Transverse colon (tissue), 4 donors: Measurements from ENCODE around the gene GRIA4. TPM values are rescaled to one million over a fixed set of nuclear protein-coding genes. Genes with fewer than 3 reads are reported as not detected.

Source experiments
- DNase-seq: peaks from one replicate; pipeline ENCODE4 v3.0.0-alpha.2; 2019
- H3K27ac ChIP-seq, 4 donors: fragments of 200-600 bp; sonication (generic); 2 replicates each; pipeline ENCODE4 v1.5.1; 2016 to 2018; ENCODE audit warnings: inconsistent platforms in 4 of 4
- H3K27me3 ChIP-seq: fragments of 200-600 bp; sonication (generic); 2 replicates; pipeline ENCODE4 v1.5.1; 2017; ENCODE audit warnings: inconsistent platforms
- H3K36me3 ChIP-seq, 4 donors: fragments of 200-600 bp; sonication (generic); 2 replicates each; pipeline ENCODE4 v1.5.1; 2017 to 2019; ENCODE audit warnings: inconsistent platforms in 4 of 4
- H3K4me1 ChIP-seq, 4 donors: fragments of 200-600 bp; sonication (generic); 2 replicates each; pipeline ENCODE4 v1.5.1; 2017 to 2020; ENCODE audit warnings: inconsistent platforms in 4 of 4
- H3K4me3 ChIP-seq, 4 donors: fragments of 200-600 bp; sonication (generic); 1 replicate in 1 of 4; 2 replicates in 3 of 4; pipeline versions ENCODE4 v1.5.1 to v1.6.1; 2017 to 2019; ENCODE audit warnings: inconsistent platforms in 4 of 4
- H3K9me3 ChIP-seq, 2 donors: fragments of 200-600 bp; sonication (generic); 2 replicates each; pipeline ENCODE4 v1.5.1; 2017 to 2019; ENCODE audit warnings: inconsistent platforms in 2 of 2
- CTCF ChIP-seq, 5 experiments: fragments of 200-600 bp in 3 of 5; fragments of 450-650 bp in 2 of 5; sonication (generic) in 3 of 5; IDR thresholded peaks; 1 replicate in 2 of 5; 2 replicates in 3 of 5; pipeline ENCODE4 v1.5.1; 2016 to 2017; ENCODE audit warnings: antibody characterized with exemption in 5 of 5, inconsistent platforms in 3 of 5, mild to moderate bottlenecking in 2 of 5, moderate library complexity in 1 of 5
- EP300 ChIP-seq: sonication (generic); formaldehyde crosslinking; IDR thresholded peaks from one replicate; pipeline ENCODE4 v1.6.1; 2017; ENCODE audit warnings: antibody characterized with exemption, low read depth
- POLR2A ChIP-seq: fragments of 450-650 bp; IDR thresholded peaks from one replicate; pipeline ENCODE4 v1.6.1; 2016; ENCODE audit warnings: antibody characterized with exemption, mild to moderate bottlenecking, moderate library complexity
- POLR2AphosphoS5 ChIP-seq, 3 donors: sonication (generic); formaldehyde crosslinking; IDR thresholded peaks; one replicate each; pipeline ENCODE4 v1.6.1; 2016; ENCODE audit warnings: antibody characterized with exemption in 3 of 3
- WGBS, 2 donors: methylation state at CpG; one replicate each; pipeline ENCODE4 v1.1.5; 2018; ENCODE audit warnings: low coverage in 1 of 2; 5-methylcytosine and 5-hydroxymethylcytosine counted together
- in situ Hi-C, 4 donors: fragments of 200-750 bp; cut with MboI; loops; one replicate each; pipeline versions ENCODE4 v1.15.0 to v1.15.1; 2017; ENCODE audit warnings: low sequenced_read_pairs in 3 of 4, low pct_ligation_motif_present in 1 of 4, low pct_unique_long_range_greater_than_20kb in 1 of 4
- intact Hi-C: fragments of 100-400 bp; cut with DNase I; formaldehyde crosslinking; loops from one replicate; pipeline ENCODE4 v1.15.1; 2023; ENCODE audit warnings: low total_unique reads
- total RNA-seq, 4 donors: library from RNA; depleted of rRNA; stranded (reverse); fragments of >200 nt; gene quantifications; one replicate each; pipeline ENCODE4 v1.1.0, GENCODE V29; 2016

Gene GRIA4
- total RNA-seq, 4 donors from 2014 or later, result 0.79 to 2.4 (median 1.4) TPM; not detected in 1

GRCh38 chr11:105693075-105693759 is 83.3 kb downstream of the GRIA4 start:
- no peaks in the 10 kb centered on the region for H3K27me3 ChIP-seq
- DNase-seq, result no peak
- in situ Hi-C loops, result no loop called here
- intact Hi-C loops, result no loop called here
- no peak overlapping the region for H3K4me3 ChIP-seq
- no peaks in the 10 kb centered on the region for H3K36me3 ChIP-seq
- no peaks in the 10 kb centered on the region for H3K4me1 ChIP-seq
- no peak for TF ChIP-seq POLR2AphosphoS5 (IDR thresholded peaks at IDR 0.05)
- TF ChIP-seq POLR2A, result no peak
- TF ChIP-seq EP300, result no peak
- no peak for TF ChIP-seq CTCF (IDR thresholded peaks at IDR 0.05)
- 50 to 59% methylated on average over 2 of the region's 2 CpGs for WGBS, 2 donors
- H3K9me3 ChIP-seq, result no peaks in the 10 kb centered on the region
- H3K27ac ChIP-seq, result no peak overlapping the region

- no peaks in the 10 kb centered on the region for H3K9me3 ChIP-seq
- TF ChIP-seq CTCF (IDR thresholded peaks at IDR 0.05), result no peak
- TF ChIP-seq POLR2A, result no peak
- TF ChIP-seq POLR2AphosphoS5 (IDR thresholded peaks at IDR 0.05), result no peak
- WGBS, 2 donors, result 68 to 100% methylated on average over 1 to 2 of the region's 2 CpGs
- no peaks in the 10 kb centered on the region for H3K36me3 ChIP-seq
- DNase-seq, result no peak
- intact Hi-C loops, result loop anchor here (1.0 kb wide), 1 partner anchor 31 kb away; no protein-coding TSS in a partner anchor
- no peaks in the 10 kb centered on the region for H3K27me3 ChIP-seq
- in situ Hi-C loops, result no loop called here
- H3K4me3 ChIP-seq, result no peak overlapping the region
- H3K4me1 ChIP-seq, result no peaks in the 10 kb centered on the region
- no peak overlapping the region for H3K27ac ChIP-seq
Measured at GRCh38 chr11:105696000-105696399, 86.1 kb downstream of the GRIA4 start.

- H3K9me3 ChIP-seq, result no peaks in the 10 kb centered on the region
- in situ Hi-C loops, result no loop called here
- WGBS, 2 donors, result 0 to 3% methylated on average over 1 of the region's 1 CpG
- no peak for DNase-seq
- intact Hi-C loops, result no loop called here
- no peaks in the 10 kb centered on the region for H3K27me3 ChIP-seq
- H3K4me1 ChIP-seq, result no peaks in the 10 kb centered on the region
- no peak overlapping the region for H3K27ac ChIP-seq
- no peaks in the 10 kb centered on the region for H3K36me3 ChIP-seq
- TF ChIP-seq POLR2AphosphoS5 (IDR thresholded peaks at IDR 0.05) (no peak), CTCF (IDR thresholded peaks at IDR 0.05) (no peak), POLR2A (no peak), EP300 (no peak)
- H3K4me3 ChIP-seq, result no peak overlapping the region
Measured at GRCh38 chr11:105697291-105697690, 87.4 kb downstream of the GRIA4 start.

- no peaks in the 10 kb centered on the region for H3K36me3 ChIP-seq
- in situ Hi-C loops, result no loop called here
- no peak for DNase-seq
- H3K27me3 ChIP-seq, result no peaks in the 10 kb centered on the region
- no peak for TF ChIP-seq POLR2A
- no peak for TF ChIP-seq EP300
- no peak for TF ChIP-seq POLR2AphosphoS5 (IDR thresholded peaks at IDR 0.05)
- TF ChIP-seq CTCF (IDR thresholded peaks at IDR 0.05), result no peak
- no peak overlapping the region for H3K27ac ChIP-seq
- H3K4me3 ChIP-seq, result no peak overlapping the region
- H3K9me3 ChIP-seq, result no peaks in the 10 kb centered on the region
- intact Hi-C loops, result no loop called here
- H3K4me1 ChIP-seq, result no peaks in the 10 kb centered on the region
- WGBS, 2 donors, result 31 to 35% methylated on average over 2 to 3 of the region's 3 CpGs
Measured at GRCh38 chr11:105699203-105699602, 89.3 kb downstream of the GRIA4 start.
